Measurements from ENCODE around the gene XAGE1A. TPM values are rescaled to one million over a fixed set of nuclear protein-coding genes. Genes with fewer than 3 reads are reported as not detected.
"Not testable (repeated sequence)": the region's sequence is repeated elsewhere in the genome, so short reads cannot be mapped to it uniquely, and the experiment has no call there.

The XAGE1A gene
- total and polyA plus RNA-seq, 2 experiments from 2014 or later, result not detected

DNA sequence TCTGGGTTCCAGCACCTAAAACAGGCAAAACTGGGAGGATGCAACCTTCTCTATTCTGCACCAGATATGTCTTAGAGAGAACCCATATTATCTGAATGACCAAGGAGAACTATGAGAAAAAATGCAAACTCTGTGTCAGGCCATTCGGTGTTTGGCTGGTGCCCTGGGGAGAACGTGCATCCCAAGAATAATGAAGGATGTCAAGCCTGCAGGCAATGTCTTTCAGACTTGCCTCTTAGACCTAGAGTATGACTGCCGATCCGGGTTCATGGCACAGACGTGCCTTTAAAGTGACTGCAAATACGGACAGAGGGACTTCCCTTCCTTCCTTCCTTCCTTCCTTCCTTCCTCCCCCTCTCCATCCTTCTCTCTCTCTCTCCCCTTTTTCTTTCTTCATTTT, 14.3 kb downstream of the XAGE1A start:
- no peaks in the 10 kb centered on the region for H3K27me3 Mint-ChIP-seq (ENCODE audit: insufficient read depth, low read depth, poor library complexity)
- Histone ChIP-seq H3K4me1 (ENCODE audit: insufficient read depth) (no peaks in the 10 kb centered on the region), H3K9me2 (ENCODE audit: insufficient read depth) (no peaks in the 10 kb centered on the region), H3K4me3 (no peak overlapping the region), H3K79me2 (replicated peaks; ENCODE audit: insufficient read depth) (no peaks in the 10 kb centered on the region), H3K36me3 (ENCODE audit: insufficient read depth) (no peaks in the 10 kb centered on the region), H2AFZ (no peak overlapping the region), H3K27me3 (ENCODE audit: insufficient read depth) (no peaks in the 10 kb centered on the region), H4K20me1 (replicated peaks; ENCODE audit: insufficient read depth) (no peaks in the 10 kb centered on the region), H3K27ac (ENCODE audit: low read depth) (no peak overlapping the region), H3F3A (replicated peaks; ENCODE audit: low read depth) (no peaks in the 10 kb centered on the region), H3K4me2 (no peak overlapping the region)
- H3K9me3 Mint-ChIP-seq, result no peaks in the 10 kb centered on the region; the same call in 2 of the 3 replicates
- no peak for ATAC-seq
- H3K4me1 Mint-ChIP-seq, result no peaks in the 10 kb centered on the region; the same call in 2 of the 3 replicates
- DNase-seq (ENCODE audit: low spot score), result no peak
- no peak for TF ChIP-seq POLR2AphosphoS5 (IDR thresholded peaks at IDR 0.05; ENCODE audit: low read depth)
- H3K36me3 Mint-ChIP-seq (ENCODE audit: low read depth), result no peaks in the 10 kb centered on the region
- no peak overlapping the region for H3K4me3 Mint-ChIP-seq
- H3K27ac Mint-ChIP-seq, result no peak overlapping the region

DNA sequence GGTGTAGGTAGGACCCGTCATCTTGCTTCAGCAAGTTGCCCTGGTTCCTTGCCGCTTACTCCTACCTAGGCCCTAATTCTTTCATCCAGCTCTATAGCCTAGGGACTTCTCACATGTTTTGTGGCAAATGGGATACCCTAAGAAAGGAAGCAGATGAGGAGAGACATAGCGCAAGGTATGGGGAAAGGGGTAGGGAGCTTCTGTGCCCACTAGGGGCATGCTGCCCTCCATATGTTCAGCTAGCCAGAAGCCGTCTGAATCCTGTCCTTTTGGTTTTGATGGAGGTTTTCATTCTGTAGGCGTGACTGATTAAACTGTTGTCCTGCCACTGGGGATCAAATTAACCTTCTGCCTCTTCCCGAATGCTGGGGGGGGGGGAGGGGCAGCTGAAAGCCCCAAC, 15.5 kb downstream of the XAGE1A start:
- peak; percentile 96 for ATAC-seq
- H3K9me2 ChIP-seq (ENCODE audit: insufficient read depth); H3K36me3 Mint-ChIP-seq (ENCODE audit: low read depth); H3K27ac ChIP-seq (ENCODE audit: low read depth); H3K9me3 Mint-ChIP-seq; H3K79me2 ChIP-seq (replicated peaks; ENCODE audit: insufficient read depth); H3K27me3 ChIP-seq (ENCODE audit: insufficient read depth); H3K4me1 ChIP-seq (ENCODE audit: insufficient read depth); DNase-seq (ENCODE audit: low spot score); H2AFZ ChIP-seq; H3K4me3 Mint-ChIP-seq; H4K20me1 ChIP-seq (replicated peaks; ENCODE audit: insufficient read depth); H3K27me3 Mint-ChIP-seq (ENCODE audit: insufficient read depth, low read depth, poor library complexity); H3K4me1 Mint-ChIP-seq; H3K4me3 ChIP-seq; H3K4me2 ChIP-seq; H3K27ac Mint-ChIP-seq; H3K36me3 ChIP-seq (ENCODE audit: insufficient read depth); H3F3A ChIP-seq (replicated peaks; ENCODE audit: low read depth): not testable (repeated sequence)

DNA sequence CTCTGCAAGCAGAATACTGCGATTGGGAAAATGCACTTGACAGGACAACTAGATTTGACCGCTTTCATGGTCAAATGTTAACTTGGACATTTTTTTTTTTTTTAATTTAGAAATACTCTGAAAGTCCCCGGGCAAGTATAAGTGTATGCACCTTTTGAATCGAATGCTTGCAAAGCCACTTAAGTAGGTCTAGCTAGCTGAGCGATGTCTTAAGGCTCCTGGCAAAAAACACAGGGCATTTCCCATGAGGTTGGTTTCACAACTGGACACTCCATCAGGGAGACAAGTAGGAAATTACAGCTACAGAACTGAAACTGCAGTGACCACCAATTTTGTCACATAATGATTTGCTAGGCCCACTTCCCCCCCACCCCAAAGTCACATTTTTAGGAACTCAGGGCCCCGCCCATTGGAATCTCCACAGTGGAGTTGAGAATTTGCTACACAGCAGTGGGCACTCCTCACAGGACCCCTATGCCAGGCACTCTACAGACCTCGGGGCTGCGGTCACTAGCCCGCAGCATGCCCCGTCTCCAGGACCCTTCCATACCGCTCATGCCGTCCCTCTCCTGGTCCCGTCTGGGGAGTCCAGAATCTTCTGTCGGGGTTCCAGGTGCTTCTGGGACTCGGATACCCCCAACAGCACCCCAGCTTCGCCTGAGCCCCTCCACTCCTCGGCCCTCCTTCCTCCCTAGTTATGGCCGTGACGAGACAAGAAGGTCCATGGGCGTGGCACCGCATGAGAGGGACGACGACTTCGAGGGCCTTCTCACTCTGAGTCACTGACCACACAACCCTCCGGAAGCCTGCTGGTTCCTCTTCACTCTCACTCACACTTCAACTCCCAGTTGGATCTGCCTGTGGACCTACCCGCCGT, 20.7 kb downstream of the XAGE1A start:
- H4K20me1 ChIP-seq (replicated peaks; ENCODE audit: insufficient read depth); H3K27me3 Mint-ChIP-seq (ENCODE audit: insufficient read depth, low read depth, poor library complexity); H3K36me3 Mint-ChIP-seq (ENCODE audit: low read depth); H3K27ac ChIP-seq (ENCODE audit: low read depth); H3K36me3 ChIP-seq (ENCODE audit: insufficient read depth); ATAC-seq; H3K27ac Mint-ChIP-seq; H3K27me3 ChIP-seq (ENCODE audit: insufficient read depth); H3K4me3 Mint-ChIP-seq; H2AFZ ChIP-seq; H3K4me2 ChIP-seq; H3K79me2 ChIP-seq (replicated peaks; ENCODE audit: insufficient read depth); H3F3A ChIP-seq (replicated peaks; ENCODE audit: low read depth); H3K9me2 ChIP-seq (ENCODE audit: insufficient read depth); H3K4me1 Mint-ChIP-seq; H3K9me3 Mint-ChIP-seq; H3K4me1 ChIP-seq (ENCODE audit: insufficient read depth); H3K4me3 ChIP-seq; DNase-seq (ENCODE audit: low spot score): not testable (repeated sequence)

DNA sequence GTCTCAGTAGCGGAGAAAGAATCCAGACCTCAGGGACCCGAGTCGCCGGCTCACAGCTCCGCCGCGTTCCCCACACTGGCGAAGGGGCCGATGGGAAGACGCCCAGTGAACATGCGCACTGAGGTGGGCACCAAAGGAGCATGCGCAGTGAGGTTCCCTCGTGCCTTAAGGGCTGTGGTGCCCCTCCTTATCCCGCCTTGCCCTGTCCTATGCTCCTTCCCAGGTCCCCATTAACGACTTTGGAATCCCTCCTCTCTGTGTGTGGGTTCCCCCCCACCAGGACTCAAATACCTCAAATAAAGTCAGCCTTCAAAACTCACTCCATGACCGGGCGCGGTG, 21.3 kb downstream of the XAGE1A start, which contains the start of gene XAGE1B:
XAGE1B (minus strand) TSS at position 77 of the 339 bp plus-strand sequence. CDS start 1,536 bp downstream, outside the sequence.
- not testable (repeated sequence) for ATAC-seq; H3K36me3 ChIP-seq (ENCODE audit: insufficient read depth); H3K9me2 ChIP-seq (ENCODE audit: insufficient read depth); H3K4me1 ChIP-seq (ENCODE audit: insufficient read depth); H3K9me3 Mint-ChIP-seq; H3K4me3 Mint-ChIP-seq; DNase-seq (ENCODE audit: low spot score); H2AFZ ChIP-seq; H3K27me3 Mint-ChIP-seq (ENCODE audit: insufficient read depth, low read depth, poor library complexity); H3K27me3 ChIP-seq (ENCODE audit: insufficient read depth); H3K36me3 Mint-ChIP-seq (ENCODE audit: low read depth); H3K79me2 ChIP-seq (replicated peaks; ENCODE audit: insufficient read depth); H3K27ac ChIP-seq (ENCODE audit: low read depth); H3K4me3 ChIP-seq; H3K27ac Mint-ChIP-seq; H3K4me2 ChIP-seq; H3F3A ChIP-seq (replicated peaks; ENCODE audit: low read depth); H4K20me1 ChIP-seq (replicated peaks; ENCODE audit: insufficient read depth); H3K4me1 Mint-ChIP-seq

DNA sequence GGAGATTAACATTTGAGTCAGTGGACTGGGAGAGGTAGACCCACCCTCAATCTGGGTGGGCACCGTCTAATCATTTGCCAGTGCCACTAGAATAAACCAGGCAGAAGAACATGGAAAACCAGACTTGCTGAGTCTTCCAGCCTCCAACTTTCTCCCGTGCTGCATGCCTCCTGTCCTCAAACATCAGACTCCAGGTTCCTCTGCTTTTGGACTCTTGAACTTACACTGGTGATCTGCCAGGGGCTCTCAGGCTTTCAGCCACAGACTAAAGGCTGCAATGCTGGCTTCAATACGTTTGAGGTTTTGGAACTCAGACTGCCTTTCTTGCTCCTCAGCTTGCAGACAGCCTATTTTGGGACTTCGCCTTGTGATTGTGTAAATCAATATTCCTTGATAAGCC, 45.4 kb downstream of the XAGE1A start:
- not testable (repeated sequence) for H3K27ac Mint-ChIP-seq; H4K20me1 ChIP-seq (replicated peaks; ENCODE audit: insufficient read depth); H3K4me1 Mint-ChIP-seq; H3K36me3 Mint-ChIP-seq (ENCODE audit: low read depth); H3K9me2 ChIP-seq (ENCODE audit: insufficient read depth); H3K4me2 ChIP-seq; H2AFZ ChIP-seq; H3K36me3 ChIP-seq (ENCODE audit: insufficient read depth); H3K27ac ChIP-seq (ENCODE audit: low read depth); DNase-seq (ENCODE audit: low spot score); H3K4me3 ChIP-seq; H3K9me3 Mint-ChIP-seq; H3K27me3 Mint-ChIP-seq (ENCODE audit: insufficient read depth, low read depth, poor library complexity); H3K27me3 ChIP-seq (ENCODE audit: insufficient read depth); H3K79me2 ChIP-seq (replicated peaks; ENCODE audit: insufficient read depth); ATAC-seq; H3K4me1 ChIP-seq (ENCODE audit: insufficient read depth); H3K4me3 Mint-ChIP-seq; H3F3A ChIP-seq (replicated peaks; ENCODE audit: low read depth)

All from GM23338 (cell line).